Astrocyte of the cerebellum (primary cell): Measurements from ENCODE around the gene HDAC4.

ENCODE experiments used
- DNase-seq: peaks from one replicate; pipeline ENCODE4 v3.0.0-alpha.2; 2011; ENCODE audit warnings: low read depth
- H3K4me3 ChIP-seq: 2 replicates; pipeline ENCODE4 v1.5.1; 2011; ENCODE audit warnings: mild to moderate bottlenecking, low read depth, low read length, moderate library complexity
- in situ Hi-C: cut with HindIII; loops from 2 replicates; pipeline ENCODE4 v1.10.0; 2017; ENCODE audit warnings: low sequenced_read_pairs
- TF ChIP-seq, protein P1 (sequence below): IDR thresholded peaks from 2 replicates; pipeline ENCODE4 v1.5.1; 2012; ENCODE audit warnings: low read length, low read depth, moderate library complexity, mild to moderate bottlenecking; ENCODE audit errors: missing control alignments

The HDAC4 gene

DNA sequence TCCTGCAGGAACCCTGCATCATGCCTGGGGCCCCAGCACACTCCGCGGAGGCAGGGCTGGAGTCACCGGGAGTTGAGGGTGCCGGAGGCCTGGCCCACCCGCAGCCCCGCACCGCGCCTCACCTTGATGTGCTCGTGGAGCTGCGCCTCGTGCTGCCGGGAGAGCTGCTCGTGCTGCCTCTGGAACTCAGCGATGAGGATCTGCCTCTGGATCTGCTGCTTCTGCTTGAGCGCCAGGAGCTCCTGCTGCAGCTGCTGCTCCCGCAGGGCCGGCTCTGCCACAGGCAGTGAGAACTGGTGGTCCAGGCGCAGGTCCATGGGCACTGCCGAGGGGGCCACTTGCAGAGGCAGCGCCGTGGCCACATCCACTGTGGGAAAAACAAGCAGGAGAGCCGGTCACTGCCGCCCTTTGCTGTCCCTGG is 211.1 kb downstream of the HDAC4 start:
- DNase-seq: no peak
- no peak overlapping the region for H3K4me3 ChIP-seq
- TF ChIP-seq, protein P1, sequence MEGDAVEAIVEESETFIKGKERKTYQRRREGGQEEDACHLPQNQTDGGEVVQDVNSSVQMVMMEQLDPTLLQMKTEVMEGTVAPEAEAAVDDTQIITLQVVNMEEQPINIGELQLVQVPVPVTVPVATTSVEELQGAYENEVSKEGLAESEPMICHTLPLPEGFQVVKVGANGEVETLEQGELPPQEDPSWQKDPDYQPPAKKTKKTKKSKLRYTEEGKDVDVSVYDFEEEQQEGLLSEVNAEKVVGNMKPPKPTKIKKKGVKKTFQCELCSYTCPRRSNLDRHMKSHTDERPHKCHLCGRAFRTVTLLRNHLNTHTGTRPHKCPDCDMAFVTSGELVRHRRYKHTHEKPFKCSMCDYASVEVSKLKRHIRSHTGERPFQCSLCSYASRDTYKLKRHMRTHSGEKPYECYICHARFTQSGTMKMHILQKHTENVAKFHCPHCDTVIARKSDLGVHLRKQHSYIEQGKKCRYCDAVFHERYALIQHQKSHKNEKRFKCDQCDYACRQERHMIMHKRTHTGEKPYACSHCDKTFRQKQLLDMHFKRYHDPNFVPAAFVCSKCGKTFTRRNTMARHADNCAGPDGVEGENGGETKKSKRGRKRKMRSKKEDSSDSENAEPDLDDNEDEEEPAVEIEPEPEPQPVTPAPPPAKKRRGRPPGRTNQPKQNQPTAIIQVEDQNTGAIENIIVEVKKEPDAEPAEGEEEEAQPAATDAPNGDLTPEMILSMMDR: no peak
- in situ Hi-C loops: loop anchor here (5.0 kb wide), 1 partner anchor 73 kb away; no protein-coding TSS in a partner anchor

DNA sequence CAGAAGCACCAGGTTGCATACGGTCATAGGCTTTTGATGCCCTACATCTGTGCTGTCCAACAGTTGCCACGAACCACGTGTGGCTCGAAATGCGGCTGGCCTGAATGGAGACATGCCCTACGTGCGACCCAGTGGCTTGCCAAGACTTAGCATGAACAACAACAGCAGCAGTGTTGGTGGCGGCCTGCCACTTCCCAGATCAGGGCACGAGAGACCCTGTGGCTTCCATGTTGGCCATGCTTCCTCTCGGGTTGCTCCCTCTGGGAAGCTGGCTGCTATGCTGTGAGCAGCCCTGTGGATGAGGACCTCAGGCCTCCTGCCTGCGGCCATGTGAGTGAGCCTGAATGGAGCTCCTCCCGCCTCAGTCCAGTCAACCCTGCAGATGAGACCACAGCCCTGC is 212.3 kb downstream of the HDAC4 start:
- DNase-seq: no peak
- no peak overlapping the region for H3K4me3 ChIP-seq
- TF ChIP-seq, protein P1: no peak
- in situ Hi-C loops: no loop called here

DNA sequence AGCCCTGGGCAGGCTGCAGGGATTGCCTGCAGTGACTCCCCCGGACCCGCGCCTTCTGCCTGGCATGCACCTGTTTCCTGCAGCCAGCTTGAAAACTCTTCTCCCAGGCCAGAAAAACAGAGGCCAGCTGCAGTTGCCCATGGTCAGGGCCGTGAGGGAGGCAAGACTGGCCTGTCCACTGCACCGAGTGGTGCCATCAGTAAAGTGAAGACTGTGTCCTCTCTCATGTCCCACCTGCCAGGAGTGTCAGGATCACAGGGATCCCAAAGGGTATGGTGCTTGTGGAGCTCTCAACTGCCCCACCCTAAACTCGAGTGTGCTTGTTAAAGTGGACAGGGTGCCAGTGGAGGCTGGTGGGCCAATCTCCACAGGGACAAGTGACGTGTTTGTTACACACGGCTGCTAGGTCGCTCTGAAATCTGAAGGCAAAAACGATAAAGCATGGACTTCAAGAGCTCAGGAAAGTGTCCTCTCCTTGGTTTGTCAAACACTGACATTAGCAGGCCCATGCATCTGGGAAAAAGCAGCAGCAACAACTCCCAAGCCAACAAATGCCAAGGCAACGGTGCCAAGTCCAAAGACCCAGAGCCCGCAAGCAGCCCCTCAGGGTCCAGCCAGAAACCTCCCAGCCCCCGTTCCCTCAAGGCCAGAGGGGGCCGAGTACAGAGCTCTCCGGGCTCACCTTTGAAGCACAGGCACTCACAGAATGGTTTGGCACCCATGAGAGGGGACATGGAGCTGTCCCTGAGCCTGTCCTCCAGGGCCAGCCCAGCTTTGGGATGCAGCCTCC is 213.2 kb downstream of the HDAC4 start:
- in situ Hi-C loops: no loop called here
- no peak overlapping the region for H3K4me3 ChIP-seq
- DNase-seq: no peak
- TF ChIP-seq, protein P1: no peak

DNA sequence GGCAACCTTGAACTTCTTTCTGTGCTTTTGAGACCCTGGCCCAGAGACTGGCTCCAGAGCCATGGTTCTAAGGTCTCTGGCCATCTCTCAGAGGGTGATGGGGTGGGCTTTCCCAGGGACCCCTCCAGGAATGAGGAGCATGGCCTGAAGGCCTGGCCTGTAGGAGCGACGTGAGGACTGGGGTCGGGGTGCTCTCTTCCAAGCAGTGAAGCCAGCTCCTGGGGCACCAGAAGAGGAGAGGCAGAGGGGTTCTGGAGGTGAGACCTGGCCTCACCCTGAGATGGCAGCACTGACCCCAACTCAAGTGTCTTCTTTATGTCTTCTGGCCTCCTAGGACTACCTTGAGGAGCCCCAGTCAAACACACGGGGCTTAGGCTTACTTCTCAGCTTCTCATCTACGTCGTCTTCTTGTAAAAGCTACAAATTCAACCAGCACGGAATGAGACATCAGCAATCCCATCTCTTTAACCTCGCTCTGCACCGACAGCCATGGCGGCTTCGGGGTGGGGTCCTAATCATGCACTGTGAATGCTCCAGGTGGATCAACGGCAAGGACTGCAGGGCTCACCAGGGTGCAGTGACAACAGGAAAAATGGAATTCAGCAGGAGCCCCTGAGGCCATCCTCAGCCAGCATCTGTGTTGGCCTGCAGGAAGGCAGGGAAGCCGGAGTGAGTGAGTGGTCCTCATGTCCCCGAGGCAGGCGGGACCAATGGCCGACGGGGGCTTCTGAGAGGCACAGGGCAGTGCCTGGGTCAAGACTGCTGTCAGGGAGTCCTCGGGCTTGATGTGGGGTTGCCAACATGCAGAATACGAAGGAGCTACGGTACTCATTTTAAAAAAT is 214.1 kb downstream of the HDAC4 start:
- H3K4me3 ChIP-seq: no peak overlapping the region
- DNase-seq: no peak
- TF ChIP-seq, protein P1: no peak
- in situ Hi-C loops: no loop called here

DNA sequence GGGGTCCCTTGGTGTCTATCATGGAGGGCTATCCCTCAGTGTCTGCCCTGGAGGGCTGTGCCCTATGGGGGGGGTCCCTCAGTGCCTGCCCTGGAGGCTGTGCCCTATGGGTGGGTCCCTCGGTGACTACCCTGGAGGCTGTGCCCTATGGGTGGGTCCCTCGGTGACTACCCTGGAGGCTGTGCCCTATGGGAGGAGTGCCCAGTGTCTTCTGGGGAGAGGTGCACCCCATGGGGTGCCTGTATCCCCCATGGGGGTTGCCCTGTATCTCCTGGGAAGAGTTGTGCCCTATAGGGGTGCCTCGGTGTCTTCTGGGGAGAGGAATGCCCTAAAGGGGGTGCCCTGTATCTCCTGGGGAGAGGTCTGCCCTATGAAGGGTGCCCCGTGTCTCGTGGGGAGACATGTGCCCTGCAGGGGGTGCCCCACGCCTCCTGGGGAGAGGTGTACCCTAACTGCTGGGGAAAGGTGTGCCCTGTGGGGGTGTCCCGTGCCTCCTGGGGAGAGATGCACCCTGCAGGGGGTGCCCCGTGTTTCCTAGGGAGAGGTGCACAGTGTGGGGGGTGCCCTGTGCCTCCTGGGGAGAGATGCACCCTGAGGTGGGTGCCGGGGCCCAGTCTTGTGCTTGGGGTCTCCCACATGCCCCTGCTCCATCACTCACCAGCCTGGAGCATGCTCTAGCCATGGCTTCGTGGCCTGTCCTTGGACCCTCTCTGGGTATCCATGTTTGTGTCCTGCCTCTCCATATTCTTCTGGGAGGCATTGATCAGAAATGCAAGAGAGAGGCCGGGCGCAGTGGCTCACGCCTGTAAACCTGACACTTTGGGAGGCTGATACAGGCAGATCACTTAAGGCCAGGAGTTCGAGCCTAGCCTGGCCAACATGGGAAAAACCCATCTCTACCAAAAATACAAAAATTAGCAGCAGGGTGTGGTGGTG is 215.6 kb downstream of the HDAC4 start:
- DNase-seq: no peak
- no peak overlapping the region for H3K4me3 ChIP-seq
- TF ChIP-seq, protein P1: no peak
- in situ Hi-C loops: no loop called here

DNA sequence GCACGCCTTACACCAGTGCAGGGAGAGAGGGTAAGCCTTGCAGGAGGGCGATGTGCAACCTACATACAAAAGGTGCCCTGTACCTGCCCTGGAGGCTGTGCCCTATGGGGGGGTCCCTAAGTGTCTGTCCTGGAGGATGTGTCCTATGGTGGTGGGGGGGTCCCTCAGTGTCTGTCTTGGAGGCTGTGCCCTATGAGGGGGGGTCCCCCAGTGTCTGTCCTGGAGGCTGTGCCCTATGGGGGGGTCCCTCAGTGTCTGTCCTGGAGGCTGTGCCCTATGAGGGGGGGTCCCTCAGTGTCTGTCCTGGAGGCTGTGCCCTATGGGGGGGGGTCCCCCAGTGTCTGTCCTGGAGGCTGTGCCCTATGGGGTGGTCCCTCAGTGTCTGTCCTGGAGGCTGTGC is 216.6 kb downstream of the HDAC4 start:
- in situ Hi-C loops: no loop called here
- TF ChIP-seq, protein P1: no peak
- DNase-seq: no peak
- no peak overlapping the region for H3K4me3 ChIP-seq
